GM12878 (cell line): Measurements from ENCODE around the gene IRF6. TPM values are rescaled to one million over a fixed set of nuclear protein-coding genes. Genes with fewer than 3 reads are reported as not detected.

Experiments
- ATAC-seq: fragments of 200-7000 bp; cut with Tn5 transposase; 3 replicates; pipeline ENCODE4 v1.9.1; 2020; ENCODE audit warnings: mild to moderate bottlenecking, moderate library complexity
- BruUV-seq: library from RNA; stranded (reverse); fragments of 400-500 nt; replicated peaks from 2 replicates; lab custom pipeline; 2021; lab: Mats Ljungman, UMichigan
- CTCF ChIA-PET: fragments of 300-600 bp; sonication (Branson Sonifier 250); formaldehyde crosslinking; extraction: SDS; loops from one replicate; lab custom pipeline; 2021; ENCODE audit warnings: inconsistent platforms; lab: Yijun Ruan, JAX
- POLR2A ChIA-PET: fragments of 350-600 bp; formaldehyde crosslinking; extraction: SDS; loops from one replicate; lab custom pipeline; 2021; ENCODE audit warnings: inconsistent platforms; lab: Charles Lee
- RAD21 ChIA-PET: fragments of 300-600 bp; sonication (Branson Sonifier 250); formaldehyde crosslinking; loops from one replicate; lab custom pipeline; 2023; ENCODE audit warnings: antibody characterized with exemption; ENCODE audit not compliant: unreplicated experiment; lab: Charles Lee
- SMC1A ChIA-PET: fragments of 300-600 bp; sonication (Branson Sonifier 250); formaldehyde crosslinking; loops from one replicate; lab custom pipeline; 2023; ENCODE audit not compliant: unreplicated experiment, uncharacterized antibody; lab: Charles Lee
- DNase-seq: peaks from one replicate; pipeline ENCODE4 v3.0.0-alpha.2; 2011; ENCODE audit warnings: low read depth, low spot score
- FAIRE-seq: peaks from 3 replicates; lab custom pipeline; 2011; peaks lifted over from hg19 to GRCh38; lab: Jason Lieb, UNC
- H2AFZ ChIP-seq: 2 replicates; pipeline ENCODE4 v1.6.0; 2011; ENCODE audit warnings: low read depth, low read length, control low read depth; ENCODE audit not compliant: control insufficient read depth
- H3K27ac ChIP-seq: 2 replicates; pipeline ENCODE4 v1.5.1; 2011; ENCODE audit warnings: control low read depth; ENCODE audit not compliant: control insufficient read depth, insufficient read depth
- H3K27me3 ChIP-seq, 2 experiments: replicated peaks in 1 of 2; 2 replicates each; pipeline versions ENCODE4 v1.6.0 to v1.6.1; 2011; ENCODE audit warnings: low read length in 1 of 2; ENCODE audit not compliant: control insufficient read depth in 2 of 2, insufficient read depth in 2 of 2
- H3K36me3 ChIP-seq, 2 experiments: 2 replicates each; pipeline ENCODE4 v1.5.1; 2011; ENCODE audit warnings: low read length in 1 of 2; ENCODE audit not compliant: control insufficient read depth in 2 of 2, insufficient read depth in 2 of 2
- H3K4me1 ChIP-seq: 2 replicates; pipeline ENCODE4 v1.6.1; 2011; ENCODE audit warnings: mild to moderate bottlenecking, low read length, moderate library complexity, mixed read lengths; ENCODE audit not compliant: control insufficient read depth, insufficient read depth
- H3K4me2 ChIP-seq: 2 replicates; pipeline ENCODE4 v1.6.0; 2011; ENCODE audit warnings: control low read depth; ENCODE audit not compliant: control insufficient read depth, insufficient read depth
- H3K4me3 ChIP-seq: fragments of 200-600 bp; sonication (generic); 2 replicates; pipeline ENCODE4 v1.5.1; 2016
- H3K79me2 ChIP-seq: 2 replicates; pipeline ENCODE4 v1.6.0; 2011; ENCODE audit warnings: low read length; ENCODE audit not compliant: control insufficient read depth, insufficient read depth
- H3K9ac ChIP-seq: 2 replicates; pipeline ENCODE4 v1.8.0; 2011; ENCODE audit warnings: low read length, control low read depth, mixed read lengths; ENCODE audit not compliant: control insufficient read depth, insufficient read depth
- H3K9me3 ChIP-seq: replicated peaks from 3 replicates; pipeline ENCODE4 v1.5.1; 2011; ENCODE audit warnings: mild to moderate bottlenecking, low read length; ENCODE audit not compliant: control insufficient read depth, insufficient read depth
- H4K20me1 ChIP-seq: 2 replicates; pipeline ENCODE4 v1.6.0; 2011; ENCODE audit not compliant: control insufficient read depth, insufficient read depth
- BACH1 ChIP-seq: fragments of 450-650 bp; IDR thresholded peaks from 2 replicates; pipeline ENCODE4 v1.6.1; 2017; ENCODE audit warnings: mild to moderate bottlenecking, borderline replicate concordance
- BRCA1 ChIP-seq: IDR thresholded peaks from 2 replicates; pipeline ENCODE4 v1.6.1; 2011; ENCODE audit warnings: low read depth, low read length, improper control_type of control experiment
- PML ChIP-seq: IDR thresholded peaks from 2 replicates; pipeline ENCODE4 v1.6.1; 2012; ENCODE audit warnings: low read length, inconsistent platforms
- STAT3 ChIP-seq: IDR thresholded peaks from 2 replicates; pipeline ENCODE4 v1.6.1; 2011; ENCODE audit warnings: low read depth, low read length, improper control_type of control experiment
- TCF7 ChIP-seq: IDR thresholded peaks from 2 replicates; pipeline ENCODE4 v1.6.1; 2014; ENCODE audit warnings: antibody characterized with exemption, borderline replicate concordance
- WGBS: methylation state at CpG from one replicate; pipeline ENCODE4 v1.1.6; 2016; ENCODE audit warnings: low lambda C conversion rate; ENCODE audit not compliant: insufficient replicate concordance, insufficient coverage; ENCODE audit errors: missing lambda C conversion rate; 5-methylcytosine and 5-hydroxymethylcytosine counted together
- in situ Hi-C: fragments of 300-500 bp; cut with MboI; formaldehyde crosslinking; loops from 9 replicates; pipeline ENCODE4 v1.14.3; 2018; ENCODE audit warnings: mixed read lengths
- intact Hi-C: fragments of 100-400 bp; cut with micrococcal nuclease; formaldehyde crosslinking; loops from one replicate; pipeline ENCODE4 v1.14.2; 2022; ENCODE audit not compliant: unreplicated experiment
- polyA plus RNA-seq, 11 experiments: library from polyadenylated mRNA; depleted of rRNA in 4 of 11; unstranded in 6 of 11; stranded (reverse) in 5 of 11; fragments of >200 nt; fragmentation: Nextera tagmentation in 4 of 11; fragmentation: Illumina TruSeq in 1 of 11; extraction: Ambion mirVana in 4 of 11; extraction: Trizol in 1 of 11; gene quantifications; 1 replicate in 1 of 11; 2 replicates in 10 of 11; pipeline versions ENCODE4 v1.2.1 to v1.2.3, GENCODE V29; 2011 to 2016; ENCODE audit warnings: inconsistent platforms in 2 of 11, missing spikeins in 2 of 11, low read depth in 1 of 11
- total RNA-seq, 4 experiments: library from RNA; depleted of rRNA in 3 of 4; stranded (reverse); fragments of >200 nt in 3 of 4; fragmentation: Illumina TruSeq in 1 of 4; extraction: Trizol in 1 of 4; gene quantifications; 2 replicates each; pipeline versions ENCODE4 v1.2.1 to v1.2.3, GENCODE V29; 2013 to 2021
- TF ChIP-seq, protein P1 (sequence below): IDR thresholded peaks from 2 replicates; pipeline ENCODE4 v1.6.1; 2011; ENCODE audit warnings: low read depth, low read length, improper control_type of control experiment, borderline replicate concordance
- TF ChIP-seq, protein P2 (sequence below): fragments of 450-650 bp; conservative IDR thresholded peaks from 2 replicates; pipeline ENCODE4 v1.6.1; 2017; ENCODE audit warnings: mild to moderate bottlenecking, moderate library complexity

The IRF6 gene
- total and polyA plus RNA-seq, 10 of the 15 experiments (the other 5 are each of a cell fraction or from before 2014, with no cell fraction given), result 0.04 to 0.50 (median 0.09) TPM; not detected in 1

DNA sequence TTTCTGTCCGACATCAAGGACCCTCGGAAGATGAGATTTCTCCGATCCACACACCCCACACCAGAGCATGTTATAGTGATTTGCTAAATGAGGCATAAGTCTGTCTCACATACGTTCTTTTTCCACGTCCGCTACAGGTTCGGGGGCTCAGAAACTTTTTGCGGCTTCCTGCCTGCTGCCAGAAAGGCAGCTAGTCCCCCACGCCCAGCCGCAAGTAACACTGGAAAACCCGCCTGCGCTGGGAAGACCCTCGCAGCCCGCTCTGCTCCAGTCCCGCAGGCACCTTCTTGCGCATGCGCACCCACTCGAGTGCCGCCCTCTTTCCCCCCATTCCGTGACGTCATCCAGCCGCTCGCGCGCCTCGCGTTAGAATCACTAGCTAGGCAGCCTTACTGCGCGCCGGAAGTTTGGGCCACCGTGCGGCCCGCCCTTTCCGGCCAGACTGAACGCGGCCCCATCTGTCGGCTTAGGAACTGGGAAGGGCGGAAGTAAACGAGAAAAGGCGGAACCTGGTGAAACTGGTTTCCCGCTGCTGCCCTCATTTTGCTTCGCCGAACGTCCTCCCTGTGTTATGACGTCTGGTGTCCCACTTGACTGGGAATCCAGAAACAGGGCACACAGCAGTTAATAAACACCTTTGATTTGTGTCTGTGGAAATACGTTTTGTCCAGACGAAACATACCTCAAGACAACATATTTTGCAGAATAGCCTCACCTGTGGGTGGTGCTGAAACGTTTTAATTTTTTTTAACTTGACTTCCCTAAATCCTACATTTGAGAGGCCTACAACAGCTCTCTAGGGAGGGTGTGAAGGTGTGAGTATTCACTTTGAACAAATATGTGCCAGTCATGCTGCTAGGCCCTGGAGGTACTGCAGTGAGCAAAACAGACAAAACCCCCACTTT is 21.4 kb downstream of the IRF6 start, which contains the start of gene C1orf74 (continued):
- TF ChIP-seq, protein P1, sequence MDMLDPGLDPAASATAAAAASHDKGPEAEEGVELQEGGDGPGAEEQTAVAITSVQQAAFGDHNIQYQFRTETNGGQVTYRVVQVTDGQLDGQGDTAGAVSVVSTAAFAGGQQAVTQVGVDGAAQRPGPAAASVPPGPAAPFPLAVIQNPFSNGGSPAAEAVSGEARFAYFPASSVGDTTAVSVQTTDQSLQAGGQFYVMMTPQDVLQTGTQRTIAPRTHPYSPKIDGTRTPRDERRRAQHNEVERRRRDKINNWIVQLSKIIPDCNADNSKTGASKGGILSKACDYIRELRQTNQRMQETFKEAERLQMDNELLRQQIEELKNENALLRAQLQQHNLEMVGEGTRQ, result no peak
- TF ChIP-seq PML (peak; percentile 91), BRCA1 (peak; percentile 88), BACH1 (peak; percentile 43; the same call in 1 of the 2 replicates)

DNA sequence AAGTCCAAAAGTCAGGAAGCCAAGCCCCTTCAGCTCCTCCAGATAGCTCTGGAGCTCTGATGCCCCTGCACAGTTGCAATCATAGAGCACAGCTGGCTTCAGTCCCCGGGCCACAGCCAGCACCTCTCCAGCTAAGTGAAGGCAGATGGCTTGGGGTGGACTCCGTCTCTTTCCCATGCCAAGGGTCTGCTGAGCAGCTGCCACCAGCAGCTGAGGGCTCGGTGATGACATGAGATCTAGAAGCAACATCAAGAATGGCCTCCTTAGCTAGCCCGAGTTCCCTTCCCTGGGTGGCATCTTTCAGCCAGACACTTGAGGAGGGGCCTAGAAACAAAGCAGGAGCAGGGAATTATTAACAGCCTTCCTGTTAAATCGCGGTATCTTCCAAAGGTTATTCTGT is 22.6 kb downstream of the IRF6 start:
- BruUV-seq, result no TSS peak
- ChIA-PET RAD21 (interaction anchor here (1.1 to 2.4 kb wide), 5 partner anchors 16 to 45 kb away, joined by 3 to 19 read pairs (median 5); partner anchors contain the start of genes TRAF3IP3 and UTP25), CTCF (interaction anchor here (0.5 to 6.0 kb wide), 8 partner anchors 10 to 1404 kb away, joined by 3 to 72 read pairs (median 6); partner anchors contain the start of genes TRAF3IP3 and UTP25)
- Histone ChIP-seq H3K79me2 (peaks cover 7% of the 10 kb centered on the region), H3K9me3 (no peaks in the 10 kb centered on the region; the same call in 1 of the 3 replicates), H3K4me3 (peak overlapping the region; percentile 80), H2AFZ (no peak overlapping the region), H3K27me3 (no peaks in the 10 kb centered on the region), H3K36me3 (peaks cover 0 to 3% of the 10 kb centered on the region in 2 experiments; a peak in 2 of 4 replicates), H3K4me2 (peak overlapping the region; percentile 46)
- intact Hi-C loops (no loop called here), in situ Hi-C loops (no loop called here)
- no peak for FAIRE-seq
- TF ChIP-seq STAT3 (no peak), TCF7 (no peak)
- TF ChIP-seq, protein P2, sequence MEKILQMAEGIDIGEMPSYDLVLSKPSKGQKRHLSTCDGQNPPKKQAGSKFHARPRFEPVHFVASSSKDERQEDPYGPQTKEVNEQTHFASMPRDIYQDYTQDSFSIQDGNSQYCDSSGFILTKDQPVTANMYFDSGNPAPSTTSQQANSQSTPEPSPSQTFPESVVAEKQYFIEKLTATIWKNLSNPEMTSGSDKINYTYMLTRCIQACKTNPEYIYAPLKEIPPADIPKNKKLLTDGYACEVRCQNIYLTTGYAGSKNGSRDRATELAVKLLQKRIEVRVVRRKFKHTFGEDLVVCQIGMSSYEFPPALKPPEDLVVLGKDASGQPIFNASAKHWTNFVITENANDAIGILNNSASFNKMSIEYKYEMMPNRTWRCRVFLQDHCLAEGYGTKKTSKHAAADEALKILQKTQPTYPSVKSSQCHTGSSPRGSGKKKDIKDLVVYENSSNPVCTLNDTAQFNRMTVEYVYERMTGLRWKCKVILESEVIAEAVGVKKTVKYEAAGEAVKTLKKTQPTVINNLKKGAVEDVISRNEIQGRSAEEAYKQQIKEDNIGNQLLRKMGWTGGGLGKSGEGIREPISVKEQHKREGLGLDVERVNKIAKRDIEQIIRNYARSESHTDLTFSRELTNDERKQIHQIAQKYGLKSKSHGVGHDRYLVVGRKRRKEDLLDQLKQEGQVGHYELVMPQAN, result no peak
- TF ChIP-seq, protein P1, result no peak
- TF ChIP-seq, all 136 proteins: peak for 0
- Histone ChIP-seq H3K27ac (no peak overlapping the region), H4K20me1 (no peaks in the 10 kb centered on the region), H3K9ac (peak overlapping the region; percentile 82), H3K4me1 (0 out of 2 replicates have a peak, but pooled peaks cover 2% of the 10 kb centered on the region)
- POLR2A ChIA-PET, result interaction anchor here (0.8 to 3.5 kb wide), 7 partner anchors 8 to 41 kb away, joined by 3 to 27 read pairs (median 4); partner anchors contain the start of gene TRAF3IP3
- 86% methylated on average over 6 of the region's 6 CpGs for WGBS
- SMC1A ChIA-PET, result interaction anchor here (1.0 to 3.7 kb wide), 10 partner anchors 9 to 40 kb away, joined by 3 to 31 read pairs (median 6); no protein-coding TSS in a partner anchor
- ATAC-seq, result no peak
- DNase-seq, result no peak
